GM23338 (cell line): ENCODE measurements around the gene ST7L.

Experiments used
- CREB1 ChIP-seq: fragments of 250-450 bp; sonication (Bioruptor Pico); IDR thresholded peaks from 2 replicates; pipeline ENCODE4 v1.5.0; 2020; ENCODE audit warnings: low read depth, mild to moderate bottlenecking, moderate library complexity
- CTCF ChIP-seq, 2 experiments: fragments of 200-600 bp in 1 of 2; sonication (generic) in 1 of 2; conservative IDR thresholded peaks; 2 replicates each; pipeline versions ENCODE4 v1.5.1 to v1.6.1; 2016 to 2017; ENCODE audit warnings: antibody characterized with exemption in 2 of 2, low read depth in 2 of 2, mild to moderate bottlenecking in 2 of 2, moderate library complexity in 1 of 2
- POLR2AphosphoS5 ChIP-seq: IDR thresholded peaks from 2 replicates; pipeline ENCODE4 v1.6.1; 2016; ENCODE audit warnings: antibody characterized with exemption, low read depth

- TF ChIP-seq CTCF (conservative IDR thresholded peaks at IDR 0.05; ENCODE audit: low read depth in 2 of 2) = no peak
- no peak for TF ChIP-seq POLR2AphosphoS5
- TF ChIP-seq CREB1 = no peak
These were observed 126.9 kb downstream of the ST7L start for GRCh38 chr1:112492076-112492475.
